Keratinocyte (primary cell): Measurements from ENCODE around the gene MED9.

ENCODE experiments used
- CTCF ChIP-seq, 3 experiments: IDR thresholded peaks in 1 of 3; conservative IDR thresholded peaks in 1 of 3; optimal IDR thresholded peaks in 1 of 3; 2 replicates in 2 of 3; 3 replicates in 1 of 3; pipeline versions ENCODE3 to v1.5.1; 2011; ENCODE audit warnings: low read length in 3 of 3, mild to moderate bottlenecking in 3 of 3, moderate library complexity in 2 of 3, control low read depth in 1 of 3, inconsistent platforms in 1 of 3; ENCODE audit not compliant: insufficient read depth in 2 of 3; ENCODE audit errors: extremely low read depth in 1 of 3
- EZH2 ChIP-seq: IDR thresholded peaks from one replicate; pipeline ENCODE4 v1.6.1; 2012; ENCODE audit warnings: inconsistent platforms, mild to moderate bottlenecking, low read length, moderate library complexity

- TF ChIP-seq CTCF (optimal IDR thresholded peaks at IDR 0.05 in 1 of 3, IDR thresholded peaks at IDR 0.05 in 1 of 3, conservative IDR thresholded peaks at IDR 0.05 in 1 of 3; ENCODE audit: extremely low read depth in 1 of 3, insufficient read depth in 2 of 3, low read length in 3 of 3) (peak; percentile 40 to 77 (median 64)), EZH2 (no peak)
These were observed 19.6 kb downstream of the MED9 start, which contains the start of gene RASD1 for GRCh38 chr17:17496189-17497064.
